HG03342 (cell line): ENCODE data around the gene MCOLN2.
"Not testable (repeated sequence)": the region's sequence is repeated elsewhere in the genome, so short reads cannot be mapped to it uniquely, and the experiment has no call there.

Source experiments
- ATAC-seq: cut with Tn5 transposase; IDR thresholded peaks from one replicate; pipeline ENCODE4 v1.9.1; 2021; ENCODE audit warnings: mild to moderate bottlenecking, moderate library complexity; ENCODE audit not compliant: unreplicated experiment

Gene MCOLN2

GRCh38 chr1:84944767-84945486, 52.0 kb downstream of the MCOLN2 start:
- peak; percentile 85 for ATAC-seq

GRCh38 chr1:84941843-84942242, 55.1 kb downstream of the MCOLN2 start:
- ATAC-seq = no peak

GRCh38 chr1:84940481-84940880, 56.4 kb downstream of the MCOLN2 start:
- ATAC-seq = no peak

GRCh38 chr1:84939761-84940160, 57.2 kb downstream of the MCOLN2 start:
- ATAC-seq = no peak

GRCh38 chr1:84939151-84939550, 57.8 kb downstream of the MCOLN2 start:
- ATAC-seq = no peak

GRCh38 chr1:84936116-84936810, 60.6 kb downstream of the MCOLN2 start:
- no peak for ATAC-seq

GRCh38 chr1:84933011-84933611, 63.8 kb downstream of the MCOLN2 start:
- no peak for ATAC-seq

- no peak for ATAC-seq
Measured at GRCh38 chr1:84930831-84931230, 66.1 kb downstream of the MCOLN2 start.

GRCh38 chr1:84930329-84930728, 66.6 kb downstream of the MCOLN2 start:
- ATAC-seq = no peak

GRCh38 chr1:84929581-84929980, 67.3 kb downstream of the MCOLN2 start:
- no peak for ATAC-seq

- no peak for ATAC-seq
Measured at GRCh38 chr1:84928979-84929378, 67.9 kb downstream of the MCOLN2 start.

GRCh38 chr1:84923317-84923716, 73.6 kb downstream of the MCOLN2 start:
- no peak for ATAC-seq

GRCh38 chr1:84920159-84920558, 76.8 kb downstream of the MCOLN2 start:
- no peak for ATAC-seq

GRCh38 chr1:84919461-84919970, 77.4 kb downstream of the MCOLN2 start:
- no peak for ATAC-seq

GRCh38 chr1:84918726-84919336, 78.1 kb downstream of the MCOLN2 start:
- no peak for ATAC-seq

GRCh38 chr1:84916897-84917296, 80.0 kb downstream of the MCOLN2 start:
- ATAC-seq = no peak

- ATAC-seq = no peak
Measured at GRCh38 chr1:84913555-84913892, 83.4 kb downstream of the MCOLN2 start.

GRCh38 chr1:84912726-84913554, 84.0 kb downstream of the MCOLN2 start:
- no peak for ATAC-seq

GRCh38 chr1:84908746-84909464, 88.0 kb downstream of the MCOLN2 start:
- ATAC-seq = not testable (repeated sequence)
